GM19240 (cell line): ENCODE measurements around the gene CACNA1C.

Source experiments
- DNase-seq: peaks from one replicate; pipeline ENCODE4 v3.0.0; 2011; ENCODE audit warnings: low spot score; ENCODE audit not compliant: insufficient read length

CACNA1C gene

GRCh38 chr12:2356601-2357125 lies 303.9 kb downstream of the CACNA1C start:
- DNase-seq: no peak

DNA sequence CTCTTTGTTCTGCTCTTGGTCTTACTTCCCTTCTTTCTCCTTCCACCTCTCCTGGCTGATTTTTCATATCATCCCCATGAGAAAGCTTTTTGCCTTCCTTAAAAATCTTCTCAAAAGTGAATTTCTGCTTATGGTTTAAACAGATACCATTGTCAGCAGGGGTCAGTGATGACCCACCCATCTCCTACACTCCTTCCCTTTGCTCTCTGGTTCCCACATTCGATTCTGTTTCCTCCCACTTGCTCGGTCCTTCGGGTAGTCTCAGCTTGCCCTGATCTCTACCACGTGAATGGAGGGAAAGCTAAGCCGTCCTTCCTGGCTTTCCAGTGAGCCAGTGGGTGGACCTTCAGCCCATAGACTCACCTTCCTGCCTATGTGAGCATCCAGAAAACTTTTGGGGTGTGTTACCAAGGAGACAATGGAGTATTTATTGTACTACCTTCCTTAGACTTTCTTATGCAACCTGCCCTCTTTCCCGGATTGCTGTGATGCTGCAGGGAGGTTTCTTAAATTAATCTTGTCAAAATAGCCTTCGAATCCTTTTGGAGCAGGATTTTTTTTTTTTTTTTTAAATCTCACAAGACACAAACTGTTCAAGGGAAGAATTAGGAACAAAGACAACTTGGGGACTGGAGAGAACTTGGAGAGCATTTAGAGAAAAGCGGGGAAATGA lies 306.3 kb downstream of the CACNA1C start:
- DNase-seq: no peak

GRCh38 chr12:2359725-2360629 lies 307.2 kb downstream of the CACNA1C start:
- DNase-seq: no peak

DNA sequence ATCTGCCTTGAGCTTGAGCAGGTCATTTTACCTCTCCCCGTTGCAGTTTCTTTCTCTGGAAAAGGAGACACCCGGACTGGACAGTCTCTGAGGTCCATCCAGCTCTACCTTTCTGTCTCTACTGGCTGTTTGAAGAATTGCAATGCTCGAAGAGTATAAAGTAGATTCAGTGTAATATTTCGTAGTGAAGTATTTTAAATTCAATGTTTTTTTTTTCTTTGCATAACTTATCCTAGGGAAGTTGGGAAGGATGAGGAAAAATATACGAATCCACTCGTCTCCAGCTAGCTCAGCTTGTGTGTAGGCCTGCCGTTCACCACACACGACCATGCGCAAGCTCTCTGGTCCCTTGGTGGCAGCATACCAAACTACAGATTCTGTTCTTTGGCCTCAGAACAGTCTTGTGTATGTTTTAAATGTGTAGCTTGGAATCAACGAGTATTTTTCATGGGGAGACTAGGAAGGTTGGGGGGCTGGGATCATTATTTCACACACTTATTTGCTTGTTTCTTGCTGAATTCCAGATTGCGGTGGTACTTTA lies 307.9 kb downstream of the CACNA1C start:
- DNase-seq: no peak

GRCh38 chr12:2363836-2364609 lies 311.2 kb downstream of the CACNA1C start:
- no peak for DNase-seq

GRCh38 chr12:2364631-2365051 lies 311.9 kb downstream of the CACNA1C start:
- no peak for DNase-seq

- no peak for DNase-seq
These were observed 313.9 kb downstream of the CACNA1C start for GRCh38 chr12:2366711-2367110.

- DNase-seq: no peak
These were observed 319.4 kb downstream of the CACNA1C start for GRCh38 chr12:2372178-2372577.

DNA sequence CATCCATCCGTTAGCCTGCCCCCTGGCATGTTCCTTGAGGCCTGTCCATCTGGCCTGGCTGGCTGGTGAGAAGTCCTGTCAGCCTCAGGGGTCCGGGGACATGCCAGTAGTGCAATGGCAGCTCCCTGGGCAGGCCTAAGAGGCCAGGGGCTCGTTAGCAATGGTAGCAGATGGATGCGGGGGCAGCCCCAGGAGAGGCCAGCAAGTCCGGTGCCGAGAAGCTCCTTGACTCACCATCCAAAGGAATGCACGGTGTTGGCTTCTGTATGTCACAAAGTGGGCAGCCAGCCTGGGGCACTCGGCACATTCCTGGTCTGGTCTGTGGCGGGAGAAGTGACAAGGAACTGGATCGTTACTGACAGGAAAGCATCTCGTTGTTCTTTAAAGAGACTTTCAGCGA lies 319.9 kb downstream of the CACNA1C start:
- no peak for DNase-seq

DNA sequence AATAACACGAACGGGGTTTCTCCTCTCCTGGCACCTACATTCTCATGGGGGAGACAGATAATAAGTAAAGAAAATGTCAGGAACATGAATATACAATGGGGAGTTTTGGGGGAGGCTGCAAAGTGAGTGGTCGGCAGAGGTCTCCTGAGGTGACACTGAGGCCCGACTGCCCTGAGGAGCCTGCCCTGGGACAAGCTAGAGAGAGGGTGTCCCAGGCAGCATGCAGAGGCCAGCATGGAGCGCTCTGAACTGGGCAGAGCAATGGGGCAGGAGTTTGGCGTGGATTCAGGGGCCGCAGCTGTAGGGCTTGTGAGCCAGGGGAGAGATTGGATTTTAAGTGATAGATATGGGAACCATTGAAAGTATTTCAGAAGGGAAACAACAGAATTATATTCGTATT lies 320.5 kb downstream of the CACNA1C start:
- DNase-seq: no peak

- DNase-seq: no peak
These were observed 321.5 kb downstream of the CACNA1C start for GRCh38 chr12:2374092-2374906.

GRCh38 chr12:2375871-2376270 lies 323.1 kb downstream of the CACNA1C start:
- no peak for DNase-seq

DNA sequence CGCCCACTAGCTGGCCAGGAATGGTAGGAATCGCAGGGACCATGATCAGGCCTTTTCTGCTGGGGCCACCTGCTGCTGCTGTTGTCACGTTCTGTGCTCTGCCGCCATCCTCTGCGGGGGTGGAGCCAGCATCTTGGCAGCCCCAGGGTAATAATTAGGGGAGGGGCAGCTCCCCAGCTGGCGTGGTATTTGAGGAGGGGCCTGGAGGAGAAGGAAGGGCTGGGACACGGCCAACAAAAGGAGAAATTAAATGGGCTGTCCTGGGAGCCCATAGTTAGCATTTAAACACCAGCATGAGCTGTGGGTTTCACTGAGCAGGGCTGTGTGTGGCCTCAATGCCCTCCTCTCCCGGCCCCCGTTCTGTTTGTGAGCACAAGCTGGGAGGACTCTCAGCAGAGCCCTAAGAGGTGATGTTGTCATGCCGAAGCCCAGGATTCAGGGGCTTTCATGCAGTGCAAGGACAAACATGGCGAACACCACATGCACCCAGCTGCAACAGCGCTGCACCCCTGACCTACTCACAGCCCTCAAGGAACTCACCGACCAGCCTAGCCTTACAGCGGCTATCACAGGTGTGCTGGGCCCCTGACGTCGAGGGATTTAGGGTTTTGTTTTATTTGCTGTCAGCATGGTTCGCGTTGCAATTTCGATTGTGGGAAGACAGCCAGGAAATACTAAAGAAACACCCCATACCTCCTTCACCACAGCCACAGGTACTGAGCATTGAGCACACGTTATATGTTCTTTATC lies 324.3 kb downstream of the CACNA1C start:
- DNase-seq: no peak

DNA sequence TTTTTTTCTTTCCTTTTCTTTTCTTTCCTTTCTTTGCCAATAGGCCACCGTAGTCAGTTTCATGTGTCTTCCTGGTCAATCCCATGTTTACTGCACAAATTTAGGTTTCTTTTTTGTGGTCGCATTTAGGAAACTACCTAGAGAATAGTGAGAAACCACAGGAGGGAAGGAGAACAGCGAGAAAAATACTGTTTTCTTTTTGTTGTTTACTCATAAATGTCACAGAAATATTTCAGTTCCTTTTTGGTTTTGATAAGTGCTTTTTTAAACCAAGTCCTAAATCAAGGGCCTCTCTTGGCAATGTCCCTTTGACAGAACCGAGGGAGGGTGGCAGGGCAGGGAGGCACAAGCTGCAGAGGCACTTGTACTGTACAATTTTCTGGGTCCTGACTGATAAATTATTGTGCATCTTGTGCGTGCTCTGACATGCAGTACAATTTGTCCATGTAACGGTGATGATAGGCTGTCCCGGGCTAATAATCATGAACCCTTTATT lies 326.1 kb downstream of the CACNA1C start:
- DNase-seq: no peak

GRCh38 chr12:2380946-2381345 lies 328.2 kb downstream of the CACNA1C start:
- DNase-seq: no peak

- DNase-seq: no peak
These were observed 329.8 kb downstream of the CACNA1C start for GRCh38 chr12:2382370-2383155.

DNA sequence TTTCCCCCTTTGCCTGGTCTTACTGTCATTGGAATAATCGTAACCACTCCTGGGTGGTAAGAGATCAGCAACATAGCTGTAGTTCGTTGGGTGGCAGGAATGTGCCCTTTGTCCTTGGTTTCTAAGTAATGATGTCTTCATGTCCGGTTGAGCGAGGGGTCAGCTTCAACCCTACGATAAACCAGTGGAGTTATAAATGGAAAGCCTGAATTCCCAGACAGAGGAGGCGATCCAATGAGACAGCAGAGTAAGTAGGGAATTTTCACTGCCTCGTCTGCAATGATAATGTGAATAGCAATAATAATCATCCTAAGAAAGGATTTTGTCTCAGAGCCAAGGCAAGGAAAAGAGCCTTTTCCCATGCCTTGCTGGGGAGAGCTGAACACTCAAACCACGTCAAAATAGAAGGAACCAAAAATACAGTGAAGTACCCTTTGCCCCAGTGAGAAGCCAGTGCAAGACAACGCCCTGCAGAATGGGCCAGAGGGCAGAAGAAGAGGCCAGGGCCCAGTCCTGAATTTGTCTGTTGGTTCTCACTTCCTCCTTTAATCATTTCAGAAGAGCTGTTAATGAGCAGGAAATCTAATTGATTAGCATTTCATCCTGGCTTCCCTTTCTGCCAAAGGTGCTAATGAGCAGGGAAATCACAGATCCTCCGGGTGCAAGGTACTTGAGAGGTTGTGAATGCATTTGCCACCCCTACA lies 330.7 kb downstream of the CACNA1C start:
- no peak for DNase-seq

DNA sequence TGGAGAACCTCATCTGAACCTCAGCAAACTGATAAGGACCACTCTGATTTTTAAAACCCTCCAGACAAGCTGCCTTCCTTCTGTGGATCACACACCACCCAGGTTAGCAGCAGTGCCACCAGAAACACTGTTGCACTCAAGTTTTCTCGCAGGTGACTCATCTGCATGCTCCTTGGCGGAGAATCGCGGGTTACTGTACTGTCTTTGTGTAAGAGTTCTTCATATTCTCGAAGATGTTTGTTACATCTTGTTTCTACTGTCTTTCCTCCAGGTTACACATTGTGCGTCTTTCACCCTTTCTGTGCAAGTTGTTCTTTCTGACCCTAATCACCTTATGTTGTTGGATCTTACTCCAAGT lies 331.2 kb downstream of the CACNA1C start:
- DNase-seq: no peak
